Epithelial cell of prostate (primary cell): Measurements from ENCODE around the gene SPATA6.
"Not testable (repeated sequence)": the region's sequence is repeated elsewhere in the genome, so short reads cannot be mapped to it uniquely, and the experiment has no call there.

ENCODE experiments used
- DNase-seq: peaks from one replicate; pipeline ENCODE4 v3.0.0-alpha.2; 2011; ENCODE audit warnings: low read depth, low spot score
- H3K27ac ChIP-seq: fragments of 450-650 bp; 2 replicates; pipeline ENCODE4 v1.5.1; 2017; ENCODE audit warnings: mild to moderate bottlenecking

The SPATA6 gene

DNA sequence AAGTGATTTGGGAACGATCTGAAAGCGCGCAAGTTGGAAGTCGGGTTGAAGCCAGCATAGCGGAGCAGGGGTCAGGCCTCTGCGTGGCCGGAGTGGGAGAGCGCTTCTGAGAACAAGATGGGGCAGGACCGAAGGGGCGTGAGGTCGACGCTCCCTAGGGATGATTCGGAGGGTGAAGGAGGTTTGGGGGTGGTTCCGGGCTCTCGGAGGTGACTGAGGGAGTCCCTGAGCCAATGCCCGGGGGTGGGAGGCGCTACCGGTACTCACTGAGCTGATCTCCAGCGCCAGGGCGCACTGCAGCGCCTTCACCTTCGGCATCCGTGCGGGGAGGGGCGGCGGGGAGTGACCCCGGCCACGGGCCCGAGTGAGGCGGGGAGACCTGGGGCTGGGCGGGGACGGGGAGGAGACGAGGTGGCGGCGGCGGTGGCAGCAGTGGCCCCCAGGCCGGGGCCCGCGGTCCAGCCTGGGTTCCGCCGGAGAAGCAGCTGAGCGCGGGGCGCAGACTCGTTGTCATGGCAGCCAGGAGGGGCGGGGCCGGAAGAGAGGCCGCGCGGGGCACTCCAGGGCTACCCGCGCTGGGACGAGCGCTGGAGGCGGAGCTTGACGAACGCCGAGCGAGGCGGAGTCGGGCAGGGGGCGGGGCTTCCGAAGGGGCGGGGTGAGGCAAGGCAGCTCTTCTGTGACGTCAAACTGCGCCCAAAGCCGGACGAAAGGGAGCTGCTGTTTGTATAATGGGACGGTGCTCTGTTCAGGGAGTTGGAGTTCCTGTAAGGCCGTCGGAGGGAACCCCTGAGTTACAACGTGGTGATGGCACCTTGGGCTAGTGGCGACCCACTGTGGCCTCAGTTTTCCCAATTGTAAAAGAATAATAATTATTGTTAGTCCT is at the start of gene SPATA6:
SPATA6 (minus strand) TSS at position 514 of the 886 bp plus-strand sequence; CDS start at position 318, 196 bp downstream.
- peak within 1 kb of the TSS; percentile 38 for H3K27ac ChIP-seq
- peak; percentile 62 for DNase-seq

DNA sequence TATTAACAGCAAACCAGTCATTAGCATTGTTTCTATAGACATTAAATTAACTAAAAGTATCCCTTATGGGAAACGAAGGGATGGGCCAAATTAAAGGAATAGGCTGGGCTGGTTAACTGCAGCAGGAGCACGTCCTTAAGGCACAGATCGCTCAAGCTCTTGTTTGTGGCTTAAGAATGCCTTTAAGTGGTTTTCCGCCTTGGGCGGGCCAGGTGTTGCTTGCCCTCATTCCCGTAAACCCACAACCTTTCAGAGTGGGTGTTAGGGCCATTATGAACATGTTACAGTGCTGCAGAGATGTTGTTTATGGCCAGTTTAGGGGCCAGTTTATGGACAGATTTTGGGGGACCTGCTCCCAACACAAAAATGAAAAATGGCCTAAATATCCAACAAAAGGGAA is 47.9 kb upstream of the SPATA6 start:
- H3K27ac ChIP-seq, DNase-seq: not testable (repeated sequence)

DNA sequence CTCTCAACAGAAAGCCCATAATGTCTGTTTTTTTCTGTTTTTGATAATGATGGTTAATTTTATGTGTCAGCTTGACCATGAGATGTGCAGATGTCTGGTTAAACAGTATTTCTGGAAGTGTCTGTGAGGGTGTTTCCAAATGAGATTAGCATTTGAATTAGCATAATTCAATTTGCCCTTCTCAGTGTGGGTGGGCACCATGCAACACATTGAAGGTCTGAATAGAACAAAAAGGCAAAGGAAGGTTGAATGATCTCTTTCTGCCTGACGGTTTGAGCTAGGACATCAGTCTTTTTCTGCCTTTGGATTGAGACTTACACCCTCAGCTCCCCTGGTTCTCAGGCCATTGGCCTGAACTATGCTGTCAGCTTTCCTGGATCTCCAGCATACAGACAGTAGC is 34.9 kb upstream of the SPATA6 start:
- H3K27ac ChIP-seq = no peak overlapping the region
- DNase-seq = no peak

DNA sequence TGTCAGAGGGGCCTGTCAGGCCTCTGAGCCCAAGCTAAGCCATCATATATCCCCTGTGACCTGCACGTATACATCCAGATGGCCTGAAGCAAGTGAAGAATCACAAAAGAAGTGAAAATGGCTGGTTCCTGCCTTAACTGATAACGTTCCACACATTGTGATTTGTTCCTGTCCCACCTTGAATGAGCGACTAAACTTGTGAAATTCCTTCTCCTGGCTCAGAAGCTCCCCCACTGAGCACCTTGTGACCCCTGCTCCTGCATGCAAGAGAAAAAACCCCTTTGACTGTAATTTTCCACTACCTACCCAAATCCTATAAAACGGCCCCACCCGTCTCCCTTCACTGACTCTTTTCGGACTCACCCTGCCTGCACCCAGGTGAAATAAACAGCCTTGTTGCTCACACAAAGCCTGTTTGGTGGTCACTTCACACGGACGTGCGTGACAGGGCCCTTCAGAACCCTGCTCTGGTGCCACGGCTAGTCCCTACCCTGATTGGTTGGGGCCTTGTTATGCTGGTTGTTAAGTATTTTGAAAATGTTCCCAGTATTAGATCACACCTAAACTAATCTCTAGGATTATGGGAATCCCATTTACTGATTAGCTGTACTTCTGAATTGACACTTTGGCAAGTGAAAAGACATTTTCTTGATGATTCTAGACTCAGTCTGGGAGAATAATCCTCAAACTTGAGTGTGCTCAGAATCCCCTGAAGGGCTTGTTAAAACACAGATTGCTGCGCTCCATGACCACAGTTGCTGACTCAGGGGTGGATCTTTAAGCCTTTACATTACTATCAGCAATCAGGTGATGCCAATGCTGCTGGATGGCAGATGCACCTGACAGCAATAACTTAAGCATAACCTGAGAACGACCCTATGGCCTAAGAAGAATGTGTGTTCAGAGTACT is 28.8 kb upstream of the SPATA6 start:
- no peak overlapping the region for H3K27ac ChIP-seq
- no peak for DNase-seq

DNA sequence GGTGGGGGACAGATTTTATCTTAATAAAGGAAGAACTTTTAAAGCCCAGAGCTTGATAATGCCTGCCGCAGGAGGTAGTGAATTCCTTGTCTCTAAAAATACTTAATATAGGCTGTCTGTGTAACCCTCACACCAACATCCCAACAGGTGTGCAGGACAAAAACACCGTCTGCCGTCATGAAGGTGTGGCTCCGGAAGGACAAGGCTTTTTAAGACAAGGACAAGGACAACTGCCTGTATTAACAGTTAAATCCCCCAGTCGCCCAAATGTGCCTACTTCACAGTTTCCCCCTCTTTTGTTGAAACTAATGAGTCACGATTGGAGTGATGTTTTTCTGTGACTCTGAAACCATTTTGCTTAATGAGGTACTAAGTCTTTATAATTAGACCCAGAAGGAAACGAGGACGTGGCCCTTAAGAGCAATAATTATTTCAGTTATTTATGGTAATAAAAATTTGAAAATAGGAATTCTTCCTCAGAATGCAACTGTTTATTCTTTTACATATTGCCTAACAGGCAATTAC is 27.3 kb upstream of the SPATA6 start:
- no peak for DNase-seq
- H3K27ac ChIP-seq = no peak overlapping the region

DNA sequence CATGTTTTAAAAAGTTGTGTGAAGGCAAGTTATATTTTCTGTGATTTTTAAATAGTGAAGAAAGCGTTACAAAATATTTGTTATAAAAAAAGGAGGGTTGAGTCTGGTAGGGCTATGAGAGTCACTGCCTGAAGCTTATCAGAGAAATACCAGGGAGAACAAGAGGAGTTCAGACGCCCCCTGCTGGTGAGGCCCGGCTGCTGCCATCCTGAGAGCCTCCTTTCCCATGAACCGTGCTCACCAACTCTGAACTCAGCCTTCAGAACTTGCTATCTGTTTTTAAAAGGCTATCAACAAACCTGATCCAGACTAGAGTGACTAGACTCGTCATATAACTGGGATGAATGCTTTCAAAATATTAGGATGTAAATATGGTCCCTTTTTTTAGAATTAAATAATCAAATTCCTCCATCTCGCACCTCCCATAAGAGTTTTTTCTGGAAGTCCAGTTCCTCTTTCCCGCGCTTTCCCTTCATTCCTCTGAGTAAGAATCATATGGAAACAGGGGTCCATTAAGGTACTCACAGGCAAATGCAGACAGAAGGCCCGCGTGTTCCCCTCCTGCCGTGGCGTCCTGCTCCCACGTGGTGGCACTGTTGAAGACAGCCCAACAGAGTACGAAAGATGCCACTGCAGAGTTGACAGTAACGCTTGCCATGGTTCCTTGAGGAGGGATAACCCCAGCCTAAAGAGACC is 26.2 kb upstream of the SPATA6 start:
- no peak for DNase-seq

DNA sequence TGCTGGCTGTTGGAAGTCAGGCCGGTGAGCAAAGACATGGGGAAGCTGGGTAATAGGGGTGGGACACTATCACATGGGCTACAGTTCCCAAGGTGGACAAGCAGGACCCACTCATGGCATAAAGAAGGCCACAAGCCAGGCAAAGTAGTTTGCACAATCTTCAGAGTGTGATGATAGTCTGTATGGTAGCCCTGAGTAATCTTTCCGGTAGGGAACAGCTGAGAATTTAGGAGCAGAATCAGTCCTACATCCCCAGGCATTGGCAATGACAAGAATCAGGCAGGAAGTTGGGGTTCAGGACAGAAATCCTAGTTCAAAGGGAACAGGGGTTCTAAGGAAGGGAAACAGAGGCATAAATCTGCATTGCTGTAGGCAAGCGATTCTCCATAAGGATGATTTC is 23.9 kb upstream of the SPATA6 start:
- no peak overlapping the region for H3K27ac ChIP-seq
- no peak for DNase-seq

More for the DNA sequence above, 26.2 kb upstream of the SPATA6 start:
- H3K27ac ChIP-seq = no peak overlapping the region

DNA sequence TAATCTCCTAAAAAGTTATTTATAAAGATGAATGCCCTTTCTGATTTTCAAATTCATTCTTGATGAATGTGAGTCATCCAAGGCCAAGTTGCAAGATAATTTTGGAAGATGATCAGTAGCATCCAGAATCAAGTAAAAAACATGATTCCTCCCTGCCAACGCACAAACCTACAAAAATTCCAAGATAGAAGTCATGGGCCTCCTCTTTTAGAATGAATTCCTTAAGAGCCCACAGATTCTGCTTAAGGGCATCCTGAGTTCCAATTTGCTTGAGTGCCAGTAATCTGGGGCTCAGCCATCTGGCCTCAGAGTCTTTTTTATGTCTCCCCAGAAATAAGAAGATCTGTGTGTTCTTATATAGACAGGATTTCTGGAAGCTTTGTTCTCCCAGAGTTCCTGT is 23.2 kb upstream of the SPATA6 start:
- no peak for DNase-seq
- no peak overlapping the region for H3K27ac ChIP-seq

DNA sequence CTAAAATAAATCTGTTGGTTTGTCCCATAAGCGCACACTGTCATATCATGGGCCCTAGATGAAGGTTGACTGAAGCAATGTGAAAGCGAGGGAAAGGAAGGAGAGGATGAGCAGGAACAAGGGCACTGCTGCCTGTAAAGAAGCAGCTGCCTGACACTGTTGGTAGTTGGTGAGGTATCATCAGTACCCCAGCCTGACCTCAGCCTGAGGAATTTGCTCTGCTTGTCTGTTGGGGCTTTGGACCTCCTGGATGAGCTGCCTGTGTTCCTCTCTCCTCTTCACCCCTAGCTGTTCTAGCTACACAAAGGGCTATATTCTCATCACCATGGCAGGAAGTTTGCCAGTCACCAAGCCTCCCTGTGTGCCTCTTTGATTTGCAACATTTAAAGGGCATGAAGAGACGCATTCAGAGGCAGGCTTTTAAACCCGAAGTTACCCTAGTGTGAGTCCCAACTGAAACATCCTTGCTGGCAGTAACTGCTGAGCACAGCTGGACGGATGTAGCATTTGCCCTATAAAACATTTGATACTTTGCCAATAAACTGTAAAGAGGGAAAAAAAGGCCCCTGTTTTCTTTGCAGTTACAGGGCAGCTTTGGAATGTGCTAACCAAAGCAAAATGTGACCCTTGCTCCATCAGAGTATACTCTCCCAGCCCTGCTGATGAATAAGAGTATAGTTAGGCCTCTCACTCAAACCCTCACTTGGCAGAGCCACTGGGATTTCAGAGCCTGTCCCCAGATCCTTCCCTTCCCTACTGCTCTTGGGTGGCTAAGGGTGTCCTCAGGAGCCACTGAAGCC is 22.2 kb upstream of the SPATA6 start:
- DNase-seq = no peak
- no peak overlapping the region for H3K27ac ChIP-seq

DNA sequence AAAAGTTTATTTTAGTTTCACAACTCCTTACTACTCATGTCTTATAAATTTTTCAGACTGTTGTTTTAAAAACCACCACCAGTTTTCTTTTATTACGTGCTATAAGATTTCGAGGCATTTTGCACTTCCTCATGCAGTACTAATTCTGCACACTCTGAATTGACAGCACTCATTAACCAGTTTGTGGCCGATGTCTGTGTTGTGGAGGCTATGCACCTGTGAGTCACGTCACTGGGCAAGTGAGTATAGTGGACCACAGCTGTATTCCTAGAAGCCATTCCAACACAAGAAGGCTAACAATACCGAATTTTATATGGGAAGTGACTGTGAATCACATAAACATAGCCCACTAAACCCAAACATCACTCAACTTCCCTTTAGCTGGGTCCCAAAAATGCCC is 21.0 kb upstream of the SPATA6 start:
- no peak for DNase-seq
- no peak overlapping the region for H3K27ac ChIP-seq

DNA sequence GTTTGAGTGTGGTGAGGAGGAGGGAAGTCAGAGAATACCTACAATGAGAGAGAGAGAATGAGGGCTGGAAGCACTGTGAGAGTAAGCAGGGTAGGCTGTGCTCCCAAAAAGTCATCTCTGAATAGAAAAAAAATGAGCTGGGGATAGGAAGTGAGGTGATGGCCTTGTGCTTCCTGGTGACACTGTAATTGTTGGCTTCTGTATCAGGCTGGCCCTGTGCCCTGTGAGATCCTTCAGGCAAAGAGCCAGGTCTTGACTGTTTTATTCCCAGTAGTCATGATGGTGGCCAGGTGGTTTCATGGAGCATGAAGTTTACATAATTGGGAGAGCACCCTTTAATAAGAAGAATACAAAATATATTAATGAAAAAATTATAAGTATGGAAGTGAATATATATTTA is 20.4 kb upstream of the SPATA6 start:
- no peak for DNase-seq
- no peak overlapping the region for H3K27ac ChIP-seq

DNA sequence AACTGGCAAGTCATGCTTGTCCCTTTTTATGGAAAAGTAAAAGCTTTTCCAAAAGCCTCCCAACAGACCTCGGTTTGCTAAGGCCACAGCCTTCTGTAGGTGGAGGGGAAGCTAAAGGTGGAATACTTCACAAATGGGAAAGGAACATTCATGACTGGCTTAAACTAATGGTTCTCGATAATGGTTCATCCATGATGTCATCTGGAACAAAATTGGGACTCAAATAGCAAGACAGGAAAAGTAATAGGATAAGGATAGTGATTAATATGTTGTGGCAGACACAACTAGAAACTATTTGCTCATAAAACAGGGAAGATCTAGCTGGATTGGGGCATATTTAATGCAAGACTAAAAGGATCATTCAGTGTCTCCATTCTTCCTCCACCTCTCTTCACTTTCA is 16.7 kb upstream of the SPATA6 start:
- H3K27ac ChIP-seq = no peak overlapping the region
- DNase-seq = no peak

DNA sequence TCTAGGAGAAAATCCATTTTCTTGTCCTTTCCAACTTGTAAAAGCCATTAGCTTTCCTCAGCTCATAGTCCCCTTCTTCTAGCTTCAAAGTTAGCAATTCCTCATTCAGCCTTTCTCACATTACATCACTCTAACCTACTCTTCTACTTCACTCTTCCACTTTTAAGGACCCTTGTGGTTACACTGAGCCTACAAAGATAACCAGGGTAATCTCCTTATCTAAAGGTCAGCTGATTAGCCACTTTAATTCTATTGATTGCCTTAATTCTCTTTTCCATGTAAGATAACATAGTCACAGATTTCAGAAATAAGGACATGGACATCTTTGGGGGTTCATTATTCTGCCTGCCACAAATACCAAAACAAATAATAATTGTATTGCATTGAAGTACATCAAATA is 8.5 kb upstream of the SPATA6 start:
- no peak overlapping the region for H3K27ac ChIP-seq
- DNase-seq = no peak

DNA sequence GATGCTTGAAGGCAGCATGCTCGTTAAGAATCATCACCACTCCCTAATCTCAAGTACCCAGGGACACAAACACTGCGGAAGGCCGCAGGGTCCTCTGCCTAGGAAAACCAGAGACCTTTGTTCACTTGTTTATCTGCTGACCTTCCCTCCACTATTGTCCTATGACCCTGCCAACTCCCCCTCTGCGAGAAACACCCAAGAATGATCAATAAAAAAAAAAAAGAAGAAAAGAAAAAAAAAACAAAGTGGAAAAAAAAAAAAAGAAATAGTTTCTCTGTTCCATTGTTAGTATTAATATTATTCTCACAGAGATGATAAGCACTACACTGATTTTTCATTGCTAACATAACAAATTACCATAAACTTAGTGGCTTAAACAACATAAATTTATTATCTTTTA is 8.0 kb upstream of the SPATA6 start:
- H3K27ac ChIP-seq, DNase-seq: not testable (repeated sequence)

DNA sequence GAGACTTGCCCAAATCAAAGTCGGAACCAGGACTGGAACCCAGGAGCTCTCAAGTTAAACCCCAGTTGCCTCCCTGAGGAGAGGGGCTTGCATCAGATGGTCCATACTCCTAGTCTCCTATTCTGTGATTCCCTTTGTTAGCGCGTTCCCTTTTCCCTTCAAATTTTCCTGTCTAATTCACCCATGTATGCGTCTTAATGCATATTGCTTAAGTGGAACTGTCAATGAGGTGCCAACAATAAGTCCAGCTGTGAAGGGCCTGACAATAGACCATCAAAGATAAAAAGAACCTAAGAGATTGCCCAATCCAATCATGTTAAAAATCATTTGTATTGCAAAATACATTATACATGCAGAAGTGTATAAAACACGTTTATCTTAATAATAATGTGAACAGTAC is 634 bp upstream of the SPATA6 start:
- peak overlapping the region; percentile 38 for H3K27ac ChIP-seq
- DNase-seq = no peak

DNA sequence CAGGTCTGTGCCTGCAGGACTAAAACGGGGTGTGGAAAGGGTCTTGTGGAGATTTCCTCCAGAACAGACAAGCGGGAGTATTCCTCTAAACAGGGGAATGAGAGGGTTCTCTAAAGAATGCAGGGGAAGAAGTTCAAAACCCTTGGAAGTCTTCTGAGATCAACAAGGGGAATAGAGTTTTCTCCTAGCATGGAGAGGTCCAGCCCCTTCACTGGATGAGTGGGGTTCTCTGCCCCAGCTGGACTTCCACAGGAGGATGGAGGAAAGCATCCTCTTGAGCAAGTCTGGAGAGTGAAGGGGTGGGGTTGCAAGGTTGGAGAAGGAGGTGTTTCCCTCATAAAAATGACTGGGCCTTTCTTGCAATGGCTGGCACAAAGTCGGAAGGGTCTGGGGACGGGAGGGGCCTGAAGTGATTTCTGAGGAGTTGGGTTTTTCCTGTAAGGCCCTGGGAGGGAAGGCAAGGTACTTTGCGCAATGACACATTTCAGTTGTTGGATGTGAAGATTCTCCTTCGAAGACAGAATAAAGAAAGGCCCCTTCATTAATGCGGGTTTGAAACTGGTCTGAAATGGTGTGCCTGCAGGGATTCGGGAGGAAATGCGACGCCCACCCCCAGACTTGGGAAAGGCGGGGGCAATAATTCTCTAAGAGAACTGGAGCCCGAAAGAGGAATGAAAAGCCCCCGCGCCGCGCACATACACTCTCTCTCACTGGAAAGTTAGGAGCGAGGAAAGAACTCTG is 884 bp downstream of the SPATA6 start:
- peak overlapping the region; percentile 38 for H3K27ac ChIP-seq
- DNase-seq = no peak

DNA sequence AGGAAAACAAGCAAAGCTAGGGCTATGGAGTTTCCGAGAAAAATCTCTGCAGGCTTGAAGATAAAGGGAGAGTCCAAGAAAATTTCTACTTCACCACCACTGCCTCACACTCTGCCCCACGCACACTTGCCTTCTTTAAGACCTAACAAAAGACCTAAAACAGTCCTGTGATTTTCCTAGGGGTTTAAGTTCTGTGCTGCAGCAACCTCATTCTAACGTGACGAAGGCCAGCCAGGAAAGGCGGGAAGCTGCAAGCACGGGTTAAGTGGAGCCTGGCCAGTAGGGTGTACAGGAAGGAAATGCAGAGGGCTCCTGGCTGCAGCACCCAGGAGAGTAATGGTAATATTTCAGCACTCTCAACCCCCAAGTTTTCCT is 1.5 kb downstream of the SPATA6 start:
- no peak for DNase-seq
- H3K27ac ChIP-seq = peak overlapping the region; percentile 1

DNA sequence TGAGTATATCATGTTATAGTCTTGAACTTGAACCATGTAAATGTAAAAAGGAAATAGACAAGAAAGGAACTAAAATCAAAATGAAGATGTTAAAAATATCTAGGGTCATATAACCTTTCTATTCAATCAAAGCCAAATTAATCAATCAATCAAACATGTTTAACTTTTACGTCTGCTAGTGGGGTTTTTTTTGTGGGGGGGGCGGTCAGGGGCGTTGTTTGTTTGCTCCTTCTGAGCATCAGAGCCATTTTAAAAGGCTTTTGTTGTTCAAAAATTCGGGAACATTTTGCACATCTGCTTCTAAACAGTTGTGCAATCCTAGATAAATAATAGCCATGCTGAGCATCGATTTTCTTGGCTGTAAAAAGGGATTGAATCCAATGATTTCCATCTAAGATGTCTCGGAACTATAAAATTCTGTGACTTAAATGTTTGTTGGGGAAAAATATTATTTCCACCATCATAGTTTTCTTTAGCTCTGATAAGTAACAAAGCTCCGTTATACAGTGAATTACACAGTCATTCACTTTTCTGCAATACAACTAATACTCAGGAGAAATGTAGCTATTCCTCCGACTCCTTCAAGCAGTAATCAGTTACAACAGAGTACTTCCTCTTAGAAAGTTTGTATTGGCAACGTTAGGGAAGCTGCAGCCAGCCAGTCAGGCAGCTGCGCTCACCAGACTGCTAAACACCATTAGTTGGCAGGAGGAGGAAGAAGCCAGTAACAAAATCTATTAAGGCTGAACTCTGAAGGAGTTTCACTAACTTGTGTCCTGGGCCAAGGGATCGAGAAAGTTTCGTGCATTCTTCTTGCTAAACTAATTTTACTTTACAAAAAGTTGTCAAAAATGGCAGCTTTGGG is 2.2 kb downstream of the SPATA6 start:
- peak overlapping the region; percentile 1 for H3K27ac ChIP-seq
- no peak for DNase-seq
